Spinal cord (tissue), 10 donors: ENCODE measurements around the gene MINDY2. TPM values are rescaled to one million over a fixed set of nuclear protein-coding genes. Genes with fewer than 3 reads are reported as not detected.
"Not testable (repeated sequence)": the region's sequence is repeated elsewhere in the genome, so short reads cannot be mapped to it uniquely, and the experiment has no call there.

Source experiments
- DNase-seq, 6 donors: peaks; one replicate each; pipeline versions ENCODE4 v3.0.0 to v3.0.0-alpha.2; 2013 to 2015; ENCODE audit warnings: low spot score in 6 of 6, low read depth in 4 of 6
- H3K27ac ChIP-seq: one replicate; pipeline ENCODE4 v1.5.1; 2013; ENCODE audit warnings: low read depth, low read length, control low read depth
- H3K27me3 ChIP-seq: one replicate; pipeline ENCODE4 v1.6.1; 2013; ENCODE audit warnings: low read length; ENCODE audit not compliant: control insufficient read depth, insufficient read depth
- H3K36me3 ChIP-seq: one replicate; pipeline ENCODE4 v1.6.1; 2013; ENCODE audit warnings: low read length; ENCODE audit not compliant: control insufficient read depth, insufficient read depth
- H3K4me1 ChIP-seq: one replicate; pipeline ENCODE4 v1.6.1; 2013; ENCODE audit warnings: low read length; ENCODE audit not compliant: control insufficient read depth, insufficient read depth
- H3K4me3 ChIP-seq: one replicate; pipeline ENCODE4 v1.5.1; 2013; ENCODE audit warnings: low read depth, low read length, control low read depth
- H3K9me3 ChIP-seq: one replicate; pipeline ENCODE4 v1.6.1; 2013; ENCODE audit warnings: low read length; ENCODE audit not compliant: control insufficient read depth, insufficient read depth
- WGBS: methylation state at CpG from one replicate; pipeline ENCODE4 v1.1.5; 2013; ENCODE audit warnings: missing lambda C conversion rate; ENCODE audit not compliant: insufficient coverage; 5-methylcytosine and 5-hydroxymethylcytosine counted together
- polyA plus RNA-seq, 2 donors: library from polyadenylated mRNA; unstranded; fragments of 120-200 nt; gene quantifications; one replicate each; pipeline ENCODE4 v1.2.1, GENCODE V29; 2013; ENCODE audit not compliant: insufficient read length in 2 of 2
- total RNA-seq, 2 donors: library from RNA; depleted of rRNA in 1 of 2; stranded (reverse); fragments of 120-200 nt in 1 of 2; fragments of >200 nt in 1 of 2; gene quantifications; one replicate each; pipeline versions ENCODE4 v1.2.3 to v1.2.4, GENCODE V29; 2013 to 2014
- donor health status: healthy.

Gene MINDY2
- total and polyA plus RNA-seq, 4 donors = 15.8 to 48.1 (median 18.8) TPM

DNA sequence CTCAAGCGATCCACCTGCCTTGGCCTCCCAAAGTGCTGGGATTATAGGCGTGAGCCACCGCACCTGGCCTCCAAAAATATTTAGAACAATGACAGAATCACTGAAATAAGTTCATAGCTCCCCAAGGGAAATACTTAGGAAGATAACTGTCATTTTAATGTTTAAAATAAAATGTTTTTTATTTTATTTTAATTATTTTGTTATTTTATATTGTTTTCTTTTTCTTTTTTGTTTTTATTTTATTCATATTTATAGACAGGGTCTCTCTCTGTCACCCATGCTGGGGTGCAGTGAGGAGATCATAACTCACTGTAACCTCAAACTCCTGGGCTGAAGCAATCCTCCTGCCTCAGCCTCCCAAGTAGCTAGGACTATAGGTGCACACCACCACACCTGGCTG lies 80.1 kb downstream of the MINDY2 start:
- not testable (repeated sequence) for H3K27me3 ChIP-seq, H3K4me1 ChIP-seq, DNase-seq, H3K4me3 ChIP-seq, H3K27ac ChIP-seq, H3K9me3 ChIP-seq
- 100% methylated on average over 1 of the region's 3 CpGs for WGBS
- peaks cover 13% of the 10 kb centered on the region for H3K36me3 ChIP-seq

DNA sequence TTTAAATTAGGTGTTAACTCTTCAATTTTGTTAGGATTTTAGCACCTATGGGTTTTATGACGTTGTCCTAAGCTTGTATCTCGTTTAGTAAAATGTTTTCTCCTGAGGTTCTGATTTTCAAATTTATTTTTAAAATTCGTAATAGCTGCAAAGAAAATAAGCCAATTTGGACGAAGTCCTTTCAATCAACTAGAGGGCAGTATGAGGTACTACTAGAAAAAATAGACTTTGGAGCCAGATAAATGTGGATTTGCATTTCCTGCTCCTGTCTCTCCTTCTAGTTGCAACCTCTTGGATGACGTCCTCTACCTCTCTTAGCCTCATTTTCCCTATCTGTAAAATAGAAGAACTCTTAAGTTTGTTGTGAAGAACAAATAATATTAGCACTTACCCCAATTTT lies 81.2 kb downstream of the MINDY2 start:
- no peak for DNase-seq
- Histone ChIP-seq H3K36me3 (peaks cover 13% of the 10 kb centered on the region), H3K4me1 (no peaks in the 10 kb centered on the region), H3K4me3 (no peak overlapping the region), H3K27me3 (no peaks in the 10 kb centered on the region), H3K9me3 (no peaks in the 10 kb centered on the region), H3K27ac (no peak overlapping the region)
- WGBS = no CpG with 5 or more reads among the region's 5 CpGs

DNA sequence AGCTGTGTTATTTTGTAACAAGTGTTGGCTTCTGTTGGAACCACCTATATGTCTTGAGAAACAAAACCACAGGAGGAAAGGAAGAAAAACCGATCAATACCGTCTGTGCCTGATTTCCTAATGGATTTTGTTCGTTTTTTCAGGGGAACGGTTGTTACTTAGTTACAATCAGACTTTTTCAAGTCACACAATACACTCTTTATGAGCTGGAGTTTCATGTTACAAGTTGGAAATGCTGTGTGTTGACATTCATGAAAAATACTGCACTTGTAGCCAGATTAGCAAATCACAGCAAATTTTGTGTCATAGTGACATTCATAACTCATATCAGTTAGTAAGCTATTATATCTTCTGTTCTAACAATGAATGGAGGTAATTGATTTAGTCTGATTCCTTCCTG lies 83.5 kb downstream of the MINDY2 start:
- Histone ChIP-seq H3K27me3 (no peaks in the 10 kb centered on the region), H3K4me1 (no peaks in the 10 kb centered on the region), H3K27ac (peak overlapping the region; percentile 73), H3K4me3 (no peak overlapping the region), H3K36me3 (peaks cover 5% of the 10 kb centered on the region), H3K9me3 (no peaks in the 10 kb centered on the region)
- DNase-seq = no peak
- WGBS = no CpG with 5 or more reads among the region's 4 CpGs

DNA sequence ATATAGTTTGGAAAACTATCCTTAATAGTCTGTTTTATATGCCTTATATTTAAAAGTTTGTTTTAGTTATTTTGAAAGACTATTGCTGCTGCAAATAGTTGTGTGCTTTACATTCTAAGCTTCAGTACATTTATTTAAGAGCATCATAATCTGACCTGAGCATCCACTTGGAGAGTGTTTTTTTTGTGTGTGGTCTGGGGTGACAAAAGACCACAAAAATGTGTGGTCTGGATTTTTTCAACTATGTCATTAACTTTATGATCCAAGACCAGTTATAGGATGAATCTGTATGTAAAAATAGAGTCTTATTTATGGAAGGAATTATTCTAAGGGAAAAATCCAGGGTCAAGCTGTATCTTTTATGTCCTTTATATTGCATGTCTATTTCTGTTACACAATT lies 85.0 kb downstream of the MINDY2 start:
- no peaks in the 10 kb centered on the region for H3K4me1 ChIP-seq
- H3K36me3 ChIP-seq = peaks cover 5% of the 10 kb centered on the region
- no peaks in the 10 kb centered on the region for H3K27me3 ChIP-seq
- no peak overlapping the region for H3K4me3 ChIP-seq
- no peak overlapping the region for H3K27ac ChIP-seq
- H3K9me3 ChIP-seq = no peaks in the 10 kb centered on the region
- DNase-seq = no peak

DNA sequence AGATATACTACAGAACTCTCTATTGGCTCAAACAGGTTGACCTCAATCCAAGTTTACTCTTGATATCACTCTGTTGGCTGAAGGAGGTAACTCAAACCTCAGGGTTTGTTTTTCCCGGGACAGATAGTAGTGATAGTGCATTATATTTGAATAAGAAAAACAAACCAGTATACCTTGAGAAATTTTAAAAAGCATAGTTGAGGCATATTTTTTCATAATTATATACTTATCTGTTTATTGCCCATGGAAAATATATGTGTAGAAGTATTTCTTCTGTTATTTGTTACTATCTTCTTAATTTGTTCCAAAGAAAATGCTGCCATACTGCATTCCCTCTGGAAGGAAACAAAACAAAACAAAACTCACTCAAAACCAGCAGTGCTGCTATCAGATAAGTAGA lies 85.5 kb downstream of the MINDY2 start:
- DNase-seq, H3K4me1 ChIP-seq, H3K4me3 ChIP-seq, H3K27ac ChIP-seq, H3K27me3 ChIP-seq, H3K9me3 ChIP-seq, H3K36me3 ChIP-seq: not testable (repeated sequence)
- WGBS = no CpG with 5 or more reads among the region's 1 CpG

DNA sequence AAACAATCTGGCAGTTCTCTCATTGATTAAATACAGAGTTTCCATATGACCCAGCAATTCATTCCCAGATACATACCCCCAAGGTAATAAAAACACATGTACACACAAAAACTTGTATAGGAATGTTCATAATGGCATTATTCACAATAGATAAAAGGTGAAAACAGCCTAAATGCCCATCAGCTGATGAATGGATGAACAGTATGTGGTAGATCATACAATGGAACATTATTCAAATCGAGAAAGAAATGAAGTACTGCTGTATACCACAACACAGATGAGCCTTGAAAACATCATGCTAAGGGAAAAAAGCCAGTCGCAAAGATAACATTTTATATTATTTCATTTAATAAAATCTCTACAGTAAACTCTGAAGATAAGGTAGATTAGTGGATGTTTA lies 91.2 kb downstream of the MINDY2 start:
- H3K9me3 ChIP-seq = no peaks in the 10 kb centered on the region
- no peak overlapping the region for H3K4me3 ChIP-seq
- no CpG with 5 or more reads among the region's 2 CpGs for WGBS
- H3K27me3 ChIP-seq = no peaks in the 10 kb centered on the region
- H3K27ac ChIP-seq = no peak overlapping the region
- no peak for DNase-seq
- H3K4me1 ChIP-seq = peaks cover 13% of the 10 kb centered on the region
- H3K36me3 ChIP-seq = no peaks in the 10 kb centered on the region

DNA sequence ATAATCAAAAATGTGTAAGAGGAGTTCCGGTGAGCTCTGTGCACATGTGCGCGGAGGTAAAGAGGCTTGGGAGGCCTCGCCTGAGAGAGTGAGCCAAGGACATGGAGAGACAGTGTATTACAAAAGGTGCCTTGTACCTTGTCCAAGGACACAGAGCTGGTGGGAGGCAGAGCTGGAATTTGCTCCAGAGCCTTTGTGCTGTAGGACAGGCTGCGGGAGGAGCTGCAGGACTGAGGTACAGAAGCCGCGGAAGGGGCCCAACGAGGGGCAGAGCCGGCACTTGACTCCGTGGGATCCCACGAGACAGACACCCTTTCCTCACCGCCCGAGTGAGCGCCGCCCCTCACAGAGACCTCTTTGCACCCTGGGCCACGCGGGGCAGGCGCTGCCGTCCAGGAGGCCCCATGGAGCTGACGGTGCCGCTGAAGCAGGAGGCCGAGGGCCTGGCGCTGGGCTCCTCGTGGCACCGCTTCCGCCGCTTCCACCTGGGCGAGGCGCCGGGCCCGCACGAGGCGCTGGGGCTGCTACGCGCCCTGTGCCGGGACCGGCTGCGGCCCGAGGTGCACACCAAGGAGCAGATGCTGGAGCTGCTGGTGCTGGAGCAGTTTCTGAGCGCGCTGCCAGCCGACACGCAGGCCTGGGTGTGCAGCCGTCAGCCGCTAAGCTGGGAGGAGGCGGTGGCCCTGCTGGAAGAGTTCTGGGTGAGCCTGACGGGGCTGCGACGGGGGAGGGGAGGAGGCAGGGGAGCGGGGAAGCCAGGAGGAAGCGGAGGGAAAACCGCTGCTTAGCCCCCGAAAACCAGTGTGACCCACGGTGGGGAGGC lies 93.7 kb downstream of the MINDY2 start:
- H3K9me3 ChIP-seq = no peaks in the 10 kb centered on the region
- DNase-seq = peak in 2 of 6 donors; percentile 50 to 68
- H3K27me3 ChIP-seq = no peaks in the 10 kb centered on the region
- no peaks in the 10 kb centered on the region for H3K36me3 ChIP-seq
- peak overlapping the region; percentile 24 for H3K4me3 ChIP-seq
- peaks cover 13% of the 10 kb centered on the region for H3K4me1 ChIP-seq
- H3K27ac ChIP-seq = no peak overlapping the region
- 14% methylated on average over 53 of the region's 54 CpGs for WGBS

DNA sequence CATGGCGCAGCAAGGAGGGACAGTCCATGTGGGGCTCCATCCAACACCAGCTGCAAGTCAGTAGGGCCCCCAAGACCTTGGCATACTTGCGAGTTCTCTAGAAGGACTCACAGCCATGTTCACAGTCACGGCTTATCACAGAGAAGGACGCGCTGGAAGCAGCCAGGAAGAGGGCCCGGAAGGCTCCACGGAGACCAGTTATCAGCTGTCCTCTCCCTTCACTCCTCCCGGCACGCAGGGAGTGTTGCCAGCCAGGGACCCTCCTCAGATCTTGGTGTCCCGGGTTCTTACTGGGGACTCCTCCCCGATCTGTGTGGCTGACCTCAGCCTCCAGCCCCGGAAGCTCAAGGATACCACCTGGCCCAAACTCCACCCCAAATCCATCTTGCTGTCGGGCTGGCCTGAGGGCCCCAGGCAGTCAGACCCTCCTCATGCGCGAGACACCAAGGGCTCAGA lies 94.4 kb downstream of the MINDY2 start:
- H3K27ac ChIP-seq = no peak overlapping the region
- 70% methylated on average over 13 of the region's 15 CpGs for WGBS
- H3K9me3 ChIP-seq = no peaks in the 10 kb centered on the region
- peak in 1 of 6 donors; percentile 15 for DNase-seq
- H3K36me3 ChIP-seq = no peaks in the 10 kb centered on the region
- peaks cover 13% of the 10 kb centered on the region for H3K4me1 ChIP-seq
- H3K4me3 ChIP-seq = peak overlapping the region; percentile 12
- H3K27me3 ChIP-seq = no peaks in the 10 kb centered on the region

DNA sequence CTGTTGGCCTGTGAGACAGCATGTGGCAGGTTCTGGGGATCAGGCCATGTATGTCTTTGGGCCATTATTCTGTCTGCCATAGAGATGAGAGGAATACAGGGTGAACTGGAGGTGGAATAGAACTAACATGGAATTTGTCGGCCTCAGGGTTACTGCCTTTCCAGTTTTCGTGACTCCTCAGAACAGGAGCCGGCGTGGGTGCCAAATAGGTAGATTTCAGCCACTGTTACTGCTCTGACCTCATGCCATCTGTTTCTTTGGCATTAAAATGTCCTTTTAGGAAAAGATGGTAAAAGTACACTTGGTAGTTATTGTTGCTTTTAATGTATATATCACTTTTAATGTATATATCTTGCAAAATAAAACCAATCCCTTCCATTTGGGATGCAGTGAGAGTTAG lies 96.8 kb downstream of the MINDY2 start:
- Histone ChIP-seq H3K27me3 (no peaks in the 10 kb centered on the region), H3K9me3 (no peaks in the 10 kb centered on the region), H3K4me1 (peaks cover 13% of the 10 kb centered on the region), H3K36me3 (no peaks in the 10 kb centered on the region), H3K4me3 (no peak overlapping the region), H3K27ac (no peak overlapping the region)
- DNase-seq = no peak
- 100% methylated on average over 4 of the region's 4 CpGs for WGBS

DNA sequence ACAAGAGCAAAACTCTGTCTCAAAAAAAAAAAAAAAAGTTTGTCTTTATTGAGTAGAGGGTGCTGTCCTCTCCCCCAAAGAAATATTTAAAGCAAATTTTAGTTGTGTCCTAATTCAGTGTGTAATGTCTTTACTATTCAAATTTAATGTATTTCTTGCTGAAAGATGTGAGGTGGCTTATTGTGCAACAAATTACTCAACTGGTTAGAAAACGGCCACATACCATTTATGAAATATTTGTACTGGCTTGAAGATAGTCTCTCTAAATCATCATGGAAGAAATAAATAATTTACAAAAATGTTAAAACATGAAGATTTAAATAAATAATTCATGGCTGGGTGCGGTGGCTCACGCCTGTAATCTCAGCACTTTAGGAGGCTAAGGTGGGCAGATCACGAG lies 99.3 kb downstream of the MINDY2 start:
- DNase-seq = no peak
- Histone ChIP-seq H3K27ac (no peak overlapping the region), H3K36me3 (no peaks in the 10 kb centered on the region), H3K9me3 (no peaks in the 10 kb centered on the region), H3K4me3 (no peak overlapping the region), H3K4me1 (peaks cover 3% of the 10 kb centered on the region), H3K27me3 (no peaks in the 10 kb centered on the region)
- WGBS = no CpG with 5 or more reads among the region's 4 CpGs
